Activated CD4-positive, alpha-beta T cell treated with anti-CD3 and anti-CD28 coated beads, Interleukin-2, amount 10 ng/mL, durations not matched to agents 24 days and 14 days (primary cell): ENCODE results near the gene RXRA. TPM values are rescaled to one million over a fixed set of nuclear protein-coding genes. Genes with fewer than 3 reads are reported as not detected.

ENCODE experiments used
- DNase-seq: peaks from one replicate; pipeline ENCODE4 v3.0.0; 2022
- H3K27ac Mint-ChIP-seq: one replicate; pipeline ENCODE4 v1.8.0; 2022; ENCODE audit warnings: mild to moderate bottlenecking, mixed read lengths
- H3K27me3 Mint-ChIP-seq: one replicate; pipeline ENCODE4 v1.8.0; 2022; ENCODE audit warnings: mixed read lengths
- H3K36me3 Mint-ChIP-seq: one replicate; pipeline ENCODE4 v1.8.0; 2022; ENCODE audit warnings: low read depth, mild to moderate bottlenecking, mixed read lengths
- H3K4me1 Mint-ChIP-seq: one replicate; pipeline ENCODE4 v1.8.0; 2021; ENCODE audit warnings: mixed read lengths
- H3K4me3 Mint-ChIP-seq: one replicate; pipeline ENCODE4 v1.8.0; 2022; ENCODE audit warnings: mild to moderate bottlenecking, moderate library complexity, mixed read lengths
- H3K9me3 Mint-ChIP-seq: one replicate; pipeline ENCODE4 v1.8.0; 2021; ENCODE audit warnings: mixed read lengths
- intact Hi-C: fragments of 100-400 bp; cut with micrococcal nuclease; formaldehyde crosslinking; loops from one replicate; pipeline ENCODE4 v1.15.1; 2023
- total RNA-seq: library from RNA; stranded (reverse); gene quantifications from 2 replicates; pipeline ENCODE4 v1.2.3, GENCODE V29; 2022

The RXRA gene
- total RNA-seq, 1 donor from 2014 or later = 4.8 TPM

- DNase-seq = no peak
- Mint-ChIP-seq H3K27ac (no peak overlapping the region), H3K4me1 (peaks cover 2% of the 10 kb centered on the region), H3K36me3 (no peaks in the 10 kb centered on the region), H3K27me3 (peaks cover 17% of the 10 kb centered on the region), H3K9me3 (no peaks in the 10 kb centered on the region), H3K4me3 (no peak overlapping the region)
- intact Hi-C loops = loop anchor here (5.0 to 10.0 kb wide), 2 partner anchors 63 to 155 kb away; no protein-coding TSS in a partner anchor
Measured at GRCh38 chr9:134329576-134329855, 3.3 kb downstream of the RXRA start.

GRCh38 chr9:134329886-134330285 lies 3.6 kb downstream of the RXRA start:
- no peak overlapping the region for H3K27ac Mint-ChIP-seq
- intact Hi-C loops = loop anchor here (5.0 to 10.0 kb wide), 2 partner anchors 62 to 155 kb away; no protein-coding TSS in a partner anchor
- H3K36me3 Mint-ChIP-seq = no peaks in the 10 kb centered on the region
- no peaks in the 10 kb centered on the region for H3K9me3 Mint-ChIP-seq
- peaks cover 14% of the 10 kb centered on the region for H3K27me3 Mint-ChIP-seq
- DNase-seq = no peak
- no peaks in the 10 kb centered on the region for H3K4me1 Mint-ChIP-seq
- no peak overlapping the region for H3K4me3 Mint-ChIP-seq

- Mint-ChIP-seq H3K27me3 (peaks cover 12% of the 10 kb centered on the region), H3K36me3 (no peaks in the 10 kb centered on the region), H3K27ac (no peak overlapping the region), H3K4me3 (no peak overlapping the region), H3K4me1 (no peaks in the 10 kb centered on the region), H3K9me3 (no peaks in the 10 kb centered on the region)
- intact Hi-C loops = no loop called here
- DNase-seq = no peak
Measured at GRCh38 chr9:134330590-134330989, 4.3 kb downstream of the RXRA start.

- H3K4me3 Mint-ChIP-seq = no peak overlapping the region
- no peak for DNase-seq
- H3K27me3 Mint-ChIP-seq = peaks cover 12% of the 10 kb centered on the region
- H3K36me3 Mint-ChIP-seq = no peaks in the 10 kb centered on the region
- no peak overlapping the region for H3K27ac Mint-ChIP-seq
- no peaks in the 10 kb centered on the region for H3K4me1 Mint-ChIP-seq
- intact Hi-C loops = no loop called here
- H3K9me3 Mint-ChIP-seq = no peaks in the 10 kb centered on the region
Measured at GRCh38 chr9:134331186-134332025, 5.2 kb downstream of the RXRA start.

- Mint-ChIP-seq H3K9me3 (no peaks in the 10 kb centered on the region), H3K36me3 (no peaks in the 10 kb centered on the region), H3K4me1 (no peaks in the 10 kb centered on the region), H3K27me3 (peaks cover 9% of the 10 kb centered on the region), H3K27ac (no peak overlapping the region), H3K4me3 (no peak overlapping the region)
- no peak for DNase-seq
- intact Hi-C loops = no loop called here
Measured at GRCh38 chr9:134332266-134332665, 6.0 kb downstream of the RXRA start.

- no peak for DNase-seq
- H3K9me3 Mint-ChIP-seq = no peaks in the 10 kb centered on the region
- H3K27ac Mint-ChIP-seq = no peak overlapping the region
- no peak overlapping the region for H3K4me3 Mint-ChIP-seq
- intact Hi-C loops = no loop called here
- H3K36me3 Mint-ChIP-seq = no peaks in the 10 kb centered on the region
- H3K27me3 Mint-ChIP-seq = peaks cover 5% of the 10 kb centered on the region
- H3K4me1 Mint-ChIP-seq = no peaks in the 10 kb centered on the region
Measured at GRCh38 chr9:134332841-134333233, 6.6 kb downstream of the RXRA start.

- Mint-ChIP-seq H3K27me3 (peaks cover 1% of the 10 kb centered on the region), H3K4me3 (no peak overlapping the region), H3K9me3 (no peaks in the 10 kb centered on the region), H3K36me3 (no peaks in the 10 kb centered on the region), H3K4me1 (no peaks in the 10 kb centered on the region), H3K27ac (no peak overlapping the region)
- DNase-seq = no peak
- intact Hi-C loops = no loop called here
Measured at GRCh38 chr9:134333234-134333873, 7.1 kb downstream of the RXRA start.

GRCh38 chr9:134333874-134334581 lies 7.8 kb downstream of the RXRA start:
- H3K4me3 Mint-ChIP-seq = no peak overlapping the region
- H3K27me3 Mint-ChIP-seq = no peaks in the 10 kb centered on the region
- no peak for DNase-seq
- intact Hi-C loops = no loop called here
- no peaks in the 10 kb centered on the region for H3K9me3 Mint-ChIP-seq
- H3K4me1 Mint-ChIP-seq = no peaks in the 10 kb centered on the region
- H3K27ac Mint-ChIP-seq = no peak overlapping the region
- H3K36me3 Mint-ChIP-seq = no peaks in the 10 kb centered on the region

GRCh38 chr9:134335061-134335460 lies 8.8 kb downstream of the RXRA start:
- no peaks in the 10 kb centered on the region for H3K27me3 Mint-ChIP-seq
- intact Hi-C loops = no loop called here
- H3K36me3 Mint-ChIP-seq = no peaks in the 10 kb centered on the region

GRCh38 chr9:134335486-134336220 lies 9.4 kb downstream of the RXRA start:
- intact Hi-C loops = no loop called here
- H3K27me3 Mint-ChIP-seq = no peaks in the 10 kb centered on the region
- DNase-seq = no peak
- no peak overlapping the region for H3K4me3 Mint-ChIP-seq
- H3K27ac Mint-ChIP-seq = no peak overlapping the region
- no peaks in the 10 kb centered on the region for H3K4me1 Mint-ChIP-seq
- H3K36me3 Mint-ChIP-seq = no peaks in the 10 kb centered on the region
- no peaks in the 10 kb centered on the region for H3K9me3 Mint-ChIP-seq

More at GRCh38 chr9:134335061-134335460, 8.8 kb downstream of the RXRA start:
- Mint-ChIP-seq H3K9me3 (no peaks in the 10 kb centered on the region), H3K4me1 (no peaks in the 10 kb centered on the region), H3K27ac (no peak overlapping the region), H3K4me3 (no peak overlapping the region)
- DNase-seq = no peak

GRCh38 chr9:134336228-134336627 lies 10.0 kb downstream of the RXRA start:
- Mint-ChIP-seq H3K4me3 (no peak overlapping the region), H3K9me3 (no peaks in the 10 kb centered on the region), H3K27ac (no peak overlapping the region), H3K4me1 (no peaks in the 10 kb centered on the region), H3K36me3 (no peaks in the 10 kb centered on the region), H3K27me3 (no peaks in the 10 kb centered on the region)
- intact Hi-C loops = no loop called here
- DNase-seq = no peak

GRCh38 chr9:134336924-134337323 lies 10.7 kb downstream of the RXRA start:
- Mint-ChIP-seq H3K27ac (no peak overlapping the region), H3K4me1 (no peaks in the 10 kb centered on the region), H3K36me3 (no peaks in the 10 kb centered on the region), H3K9me3 (no peaks in the 10 kb centered on the region), H3K4me3 (no peak overlapping the region), H3K27me3 (no peaks in the 10 kb centered on the region)
- intact Hi-C loops = no loop called here
- no peak for DNase-seq

- intact Hi-C loops = no loop called here
- no peaks in the 10 kb centered on the region for H3K27me3 Mint-ChIP-seq
Measured at GRCh38 chr9:134337469-134337868, 11.2 kb downstream of the RXRA start.

More at GRCh38 chr9:134337469-134337868, 11.2 kb downstream of the RXRA start:
- H3K4me3 Mint-ChIP-seq = no peak overlapping the region
- H3K27ac Mint-ChIP-seq = no peak overlapping the region
- DNase-seq = no peak
- no peaks in the 10 kb centered on the region for H3K36me3 Mint-ChIP-seq
- H3K4me1 Mint-ChIP-seq = no peaks in the 10 kb centered on the region
- H3K9me3 Mint-ChIP-seq = no peaks in the 10 kb centered on the region
